GM12872 (cell line): ENCODE measurements around the gene SPANXN4.

ENCODE experiments used
- TF ChIP-seq, protein P1 (sequence below): IDR thresholded peaks from 3 replicates; pipeline ENCODE4 v1.5.1; 2011; ENCODE audit warnings: low read depth, mild to moderate bottlenecking, low read length, moderate library complexity; ENCODE audit not compliant: insufficient read depth

Gene SPANXN4

DNA sequence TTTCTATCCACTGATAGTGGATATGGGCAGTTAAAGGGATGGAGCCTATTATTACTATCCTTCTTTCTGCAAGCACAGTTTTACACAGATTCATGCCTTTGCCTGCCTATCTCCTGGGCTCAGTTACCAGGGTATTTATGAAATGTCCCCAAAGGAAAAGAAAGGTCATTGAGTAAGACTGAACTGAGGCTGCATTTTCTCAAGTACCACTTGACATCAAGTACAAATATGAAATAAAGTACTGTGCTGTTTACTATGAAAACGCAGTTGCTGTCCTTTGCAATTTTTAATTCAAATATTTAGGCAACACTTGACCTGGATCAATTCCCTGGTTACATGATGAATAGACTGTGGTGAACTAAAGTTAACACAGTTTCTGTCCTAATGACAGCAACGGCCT lies 23.5 kb upstream of the SPANXN4 start:
- TF ChIP-seq, protein P1, sequence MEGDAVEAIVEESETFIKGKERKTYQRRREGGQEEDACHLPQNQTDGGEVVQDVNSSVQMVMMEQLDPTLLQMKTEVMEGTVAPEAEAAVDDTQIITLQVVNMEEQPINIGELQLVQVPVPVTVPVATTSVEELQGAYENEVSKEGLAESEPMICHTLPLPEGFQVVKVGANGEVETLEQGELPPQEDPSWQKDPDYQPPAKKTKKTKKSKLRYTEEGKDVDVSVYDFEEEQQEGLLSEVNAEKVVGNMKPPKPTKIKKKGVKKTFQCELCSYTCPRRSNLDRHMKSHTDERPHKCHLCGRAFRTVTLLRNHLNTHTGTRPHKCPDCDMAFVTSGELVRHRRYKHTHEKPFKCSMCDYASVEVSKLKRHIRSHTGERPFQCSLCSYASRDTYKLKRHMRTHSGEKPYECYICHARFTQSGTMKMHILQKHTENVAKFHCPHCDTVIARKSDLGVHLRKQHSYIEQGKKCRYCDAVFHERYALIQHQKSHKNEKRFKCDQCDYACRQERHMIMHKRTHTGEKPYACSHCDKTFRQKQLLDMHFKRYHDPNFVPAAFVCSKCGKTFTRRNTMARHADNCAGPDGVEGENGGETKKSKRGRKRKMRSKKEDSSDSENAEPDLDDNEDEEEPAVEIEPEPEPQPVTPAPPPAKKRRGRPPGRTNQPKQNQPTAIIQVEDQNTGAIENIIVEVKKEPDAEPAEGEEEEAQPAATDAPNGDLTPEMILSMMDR, result no peak

DNA sequence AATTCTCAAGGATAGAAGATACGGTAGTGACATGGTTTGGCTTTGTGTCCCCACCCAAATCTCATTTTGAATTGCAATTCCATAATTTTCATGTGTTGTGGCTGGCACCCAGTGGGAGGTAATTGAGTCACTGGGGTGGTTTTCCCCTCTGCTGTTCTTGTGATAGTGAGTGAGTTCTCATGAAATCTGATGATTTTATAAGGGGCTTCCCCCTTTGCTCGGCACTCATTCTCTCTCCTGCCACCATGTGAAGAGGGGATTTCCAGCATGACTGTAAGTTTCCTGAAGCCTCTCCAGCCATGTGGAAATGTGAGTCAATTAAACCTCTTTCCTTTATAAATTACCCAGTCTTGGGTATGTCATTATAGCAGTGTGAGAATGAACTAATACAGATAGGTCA lies 8.5 kb upstream of the SPANXN4 start:
- TF ChIP-seq, protein P1, result no peak

DNA sequence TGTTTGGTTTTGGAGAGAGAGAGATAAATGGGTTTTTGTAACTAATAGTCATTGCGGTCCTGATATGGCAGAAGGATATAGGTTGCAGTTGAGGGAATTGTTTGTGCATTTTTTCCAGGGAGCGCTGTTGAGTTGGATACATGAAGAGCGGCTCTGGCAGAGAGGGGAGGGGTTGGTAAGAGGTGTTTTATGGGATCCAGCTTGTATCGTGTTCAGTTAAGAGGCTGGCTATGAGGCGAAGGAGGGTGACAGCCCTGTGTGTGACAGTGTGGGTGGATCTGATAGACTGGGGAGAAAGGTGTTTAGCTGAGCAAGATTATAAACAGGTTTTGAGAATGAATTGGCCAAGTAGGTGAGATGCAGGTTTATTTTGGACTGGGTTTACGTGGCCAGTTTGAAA lies 1.5 kb downstream of the SPANXN4 start:
- TF ChIP-seq, protein P1, result no peak

DNA sequence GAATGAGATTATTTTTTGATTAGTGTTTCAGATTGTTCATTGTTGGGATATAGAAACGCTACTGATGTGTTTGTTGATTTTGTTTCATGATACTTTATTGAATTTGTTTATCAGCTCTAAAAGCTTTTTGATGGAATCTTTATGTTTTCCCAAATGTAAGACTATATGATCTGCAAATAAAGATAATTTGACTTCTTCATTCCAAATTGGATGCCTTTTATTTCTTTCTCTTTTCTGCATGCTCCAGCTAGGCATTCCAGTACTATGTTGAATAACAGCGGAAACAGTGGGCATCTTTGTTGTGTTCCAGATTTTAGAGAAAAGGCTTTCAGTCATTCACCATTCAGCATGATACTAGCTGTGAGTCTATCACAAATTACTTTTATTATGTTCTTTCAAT lies 21.8 kb downstream of the SPANXN4 start:
- TF ChIP-seq, protein P1, result no peak

DNA sequence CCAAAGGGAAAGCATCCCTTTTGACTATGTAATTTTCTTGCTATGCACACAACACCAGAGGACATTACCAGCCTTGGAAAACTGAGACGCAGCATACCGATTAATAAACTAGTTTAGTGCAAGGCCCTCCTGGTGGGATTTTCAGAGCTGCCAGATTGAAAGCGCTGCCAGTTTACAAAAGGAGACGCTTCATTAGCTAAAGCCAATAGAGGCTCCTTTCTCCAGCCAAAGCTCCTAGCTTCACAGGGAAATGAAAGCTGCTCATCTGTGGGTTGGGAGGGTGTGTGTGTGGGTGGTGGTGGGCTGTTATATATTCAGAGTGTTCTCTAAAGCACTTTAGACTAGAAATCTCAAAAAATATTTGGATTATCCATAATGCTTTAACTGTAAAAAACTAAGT lies 32.4 kb downstream of the SPANXN4 start:
- TF ChIP-seq, protein P1, result no peak

DNA sequence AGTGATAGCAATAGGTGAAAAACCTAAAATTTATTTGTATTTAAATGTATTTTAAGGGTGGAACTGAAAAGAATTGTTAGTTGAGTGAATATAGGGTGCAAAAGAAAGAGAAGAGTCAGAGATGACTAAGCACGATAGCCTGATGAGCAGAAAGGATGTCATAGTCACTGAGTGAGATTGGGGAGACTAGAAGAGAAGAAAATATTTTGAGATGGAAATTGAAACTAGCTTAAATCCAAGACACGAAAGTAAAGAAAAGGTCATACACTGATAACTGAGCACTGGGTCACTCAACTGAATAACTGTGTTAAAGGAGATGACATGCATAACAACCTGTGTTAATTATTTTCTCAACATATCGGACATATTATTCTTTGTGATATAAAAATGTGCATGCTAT lies 55.5 kb downstream of the SPANXN4 start:
- TF ChIP-seq, protein P1, result no peak

DNA sequence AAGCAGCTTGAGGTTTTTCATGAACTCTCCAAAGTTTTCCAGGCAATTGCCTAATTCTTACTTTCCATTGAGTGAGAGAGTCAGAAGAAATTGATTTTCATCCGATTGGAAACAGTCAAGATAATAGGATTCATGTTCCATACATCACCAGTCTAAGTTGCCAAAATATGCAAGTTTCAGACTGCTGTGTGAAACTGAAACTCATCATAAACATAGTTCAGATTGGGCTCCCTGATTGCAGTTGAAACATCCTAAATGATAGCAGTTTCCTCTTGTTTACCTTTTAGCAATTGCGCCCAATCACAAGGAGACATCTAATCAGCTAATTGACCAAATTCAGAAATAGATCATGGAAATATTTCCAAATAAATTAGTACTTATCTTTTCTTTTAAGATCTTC lies 56.8 kb downstream of the SPANXN4 start:
- TF ChIP-seq, protein P1, result no peak
